H1 (cell line): Measurements from ENCODE around the gene RAD51C. TPM values are rescaled to one million over a fixed set of nuclear protein-coding genes. Genes with fewer than 3 reads are reported as not detected.

Experiments used
- GABPA ChIP-seq: IDR thresholded peaks from 2 replicates; pipeline ENCODE4 v1.6.1; 2011; ENCODE audit warnings: mild to moderate bottlenecking, low read length, moderate library complexity, borderline replicate concordance; ENCODE audit not compliant: insufficient read depth
- KDM1A ChIP-seq: fragments of 200-600, 300-600 bp; sonication (generic); IDR thresholded peaks from 2 replicates; pipeline ENCODE4 v1.7.1; 2016; ENCODE audit warnings: mild to moderate bottlenecking, low read length, borderline replicate concordance
- POLR2A ChIP-seq, 2 experiments: IDR thresholded peaks; 1 replicate in 1 of 2; 2 replicates in 1 of 2; pipeline ENCODE4 v1.6.1; 2011; ENCODE audit warnings: low read depth in 2 of 2, low read length in 2 of 2, mild to moderate bottlenecking in 2 of 2; ENCODE audit errors: control extremely low read depth in 1 of 2
- RNF2 ChIP-seq: fragments of 200-900, 300-1000 bp; sonication (generic); IDR thresholded peaks from 2 replicates; pipeline ENCODE4 v1.7.1; 2016; ENCODE audit warnings: borderline replicate concordance, low read depth, mild to moderate bottlenecking, antibody characterized with exemption, low read length; ENCODE audit not compliant: poor library complexity, severe bottlenecking; ENCODE audit errors: missing control alignments
- SIN3A ChIP-seq, 2 experiments: IDR thresholded peaks in 1 of 2; conservative IDR thresholded peaks in 1 of 2; 2 replicates each; pipeline ENCODE4 v1.6.1; 2011 to 2012; ENCODE audit warnings: low read length in 2 of 2, improper control_type of control experiment in 1 of 2, low read depth in 1 of 2, mild to moderate bottlenecking in 1 of 2
- TAF1 ChIP-seq: IDR thresholded peaks from 2 replicates; pipeline ENCODE4 v1.6.1; 2011; ENCODE audit warnings: mild to moderate bottlenecking, low read depth, low read length
- polyA plus RNA-seq, 7 experiments: library from polyadenylated mRNA; depleted of rRNA in 3 of 7; stranded (reverse) in 5 of 7; unstranded in 2 of 7; fragments of >200 nt in 5 of 7; fragments of 200-250 nt in 2 of 7; gene quantifications; 1 replicate in 5 of 7; 2 replicates in 1 of 7; 4 replicates in 1 of 7; pipeline versions ENCODE4 v1.2.1 to v1.2.3, GENCODE V29; 2011 to 2013; ENCODE audit warnings: missing spikeins in 2 of 7, mixed read lengths in 2 of 7
- total RNA-seq: library from RNA; stranded (reverse); fragmentation: NEBNext Ultra II Directional; extraction: Animal tissue kit (Norgen Biotek cat#: 25700); gene quantifications from 2 replicates; pipeline ENCODE4 v1.2.1, GENCODE V29; 2021

RAD51C gene
- total and polyA plus RNA-seq, 2 of the 8 experiments (the other 6 are each of a cell fraction or from before 2014, with no cell fraction given) = 10.4 to 21.7 TPM

DNA sequence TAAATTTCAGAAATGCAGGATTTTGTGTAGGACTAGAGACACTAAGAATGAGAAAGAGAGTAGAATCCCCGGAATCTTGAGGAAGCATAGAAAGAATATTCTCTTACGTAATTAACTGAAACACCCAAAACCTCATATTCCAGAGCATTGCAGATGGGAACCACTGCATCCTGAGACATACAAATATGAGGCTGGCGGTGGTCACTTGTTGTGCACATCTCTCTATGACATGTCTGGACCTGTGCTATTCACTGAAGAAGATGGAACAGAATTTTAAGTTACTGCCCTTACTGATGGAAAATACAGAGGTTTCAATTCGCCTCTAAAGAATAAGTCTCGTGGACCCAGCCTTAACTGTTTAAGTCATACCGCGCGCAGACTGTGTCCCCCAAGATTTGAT, 806 bp downstream of the RAD51C start (continued):
- no peak for TF ChIP-seq TAF1
- TF ChIP-seq GABPA = no peak
- TF ChIP-seq RNF2 = no peak
- TF ChIP-seq SIN3A (conservative IDR thresholded peaks at IDR 0.05 in 1 of 2, IDR thresholded peaks at IDR 0.05 in 1 of 2; ENCODE audit: low read depth in 1 of 2, low read length in 2 of 2) = no peak
- no peak for TF ChIP-seq KDM1A
- TF ChIP-seq POLR2A (IDR thresholded peaks at IDR 0.05; ENCODE audit: control extremely low read depth in 1 of 2, low read depth in 2 of 2, low read length in 2 of 2) = no peak
- TF ChIP-seq, all 59 proteins: peak for 0
